HAP-1 (cell line): ENCODE measurements around the gene PRR9.
"Not testable (repeated sequence)": the region's sequence is repeated elsewhere in the genome, so short reads cannot be mapped to it uniquely, and the experiment has no call there.

Source experiments
- DNase-seq, 2 experiments: peaks; one replicate each; pipeline ENCODE4 v3.0.0-alpha.2; 2016 to 2020; ENCODE audit warnings: low spot score in 2 of 2
- H3K27me3 ChIP-seq: fragments of 250-450 bp; sonication (Bioruptor Pico); 2 replicates; pipeline ENCODE4 v1.5.1; 2020; ENCODE audit warnings: low read depth, mild to moderate bottlenecking, moderate library complexity
- H3K36me3 ChIP-seq: fragments of 250-450 bp; sonication (Bioruptor Pico); replicated peaks from 2 replicates; pipeline ENCODE4 v1.5.1; 2020; ENCODE audit warnings: mild to moderate bottlenecking
- H3K4me1 ChIP-seq: fragments of 250-450 bp; sonication (Bioruptor Pico); 2 replicates; pipeline ENCODE4 v1.5.1; 2020; ENCODE audit warnings: mild to moderate bottlenecking
- H3K4me3 ChIP-seq: fragments of 250-450 bp; sonication (Bioruptor Pico); 2 replicates; pipeline ENCODE4 v1.5.1; 2020; ENCODE audit warnings: mild to moderate bottlenecking, moderate library complexity
- H3K9me3 ChIP-seq: fragments of 250-450 bp; sonication (Bioruptor Pico); 2 replicates; pipeline ENCODE4 v1.5.1; 2020; ENCODE audit warnings: mild to moderate bottlenecking, moderate library complexity
- in situ Hi-C: fragments of 300-500 bp; cut with MboI; formaldehyde crosslinking; loops from 3 replicates; pipeline ENCODE4 v1.14.3; 2020; ENCODE audit warnings: low sequenced_read_pairs, inconsistent platforms, mixed read lengths

PRR9 gene

DNA sequence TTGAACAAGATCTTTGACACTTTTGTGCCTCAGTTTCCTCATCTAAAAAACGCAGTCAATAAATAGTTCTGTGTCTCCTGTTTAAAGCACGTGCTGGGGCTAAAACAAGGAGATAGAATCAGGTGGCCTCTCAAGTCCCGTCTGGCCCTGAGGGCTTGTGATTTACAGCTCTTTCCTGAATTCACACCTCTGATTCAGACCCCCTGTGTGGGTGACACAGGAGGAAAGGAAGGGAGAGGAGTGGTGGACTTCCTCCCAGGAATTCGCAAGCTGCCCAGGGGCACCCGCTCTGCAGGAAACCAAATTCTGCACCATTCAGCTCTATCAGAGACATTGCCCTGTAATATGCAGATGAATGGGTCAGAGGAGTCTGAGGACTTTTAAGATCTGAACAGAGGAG lies 5.2 kb upstream of the PRR9 start:
- in situ Hi-C loops, result no loop called here
- Histone ChIP-seq H3K9me3 (no peaks in the 10 kb centered on the region), H3K27me3 (0 out of 2 replicates have a peak, but pooled peaks cover 5% of the 10 kb centered on the region), H3K36me3 (no peaks in the 10 kb centered on the region), H3K4me3 (no peak overlapping the region), H3K4me1 (no peaks in the 10 kb centered on the region)
- DNase-seq, result no peak

DNA sequence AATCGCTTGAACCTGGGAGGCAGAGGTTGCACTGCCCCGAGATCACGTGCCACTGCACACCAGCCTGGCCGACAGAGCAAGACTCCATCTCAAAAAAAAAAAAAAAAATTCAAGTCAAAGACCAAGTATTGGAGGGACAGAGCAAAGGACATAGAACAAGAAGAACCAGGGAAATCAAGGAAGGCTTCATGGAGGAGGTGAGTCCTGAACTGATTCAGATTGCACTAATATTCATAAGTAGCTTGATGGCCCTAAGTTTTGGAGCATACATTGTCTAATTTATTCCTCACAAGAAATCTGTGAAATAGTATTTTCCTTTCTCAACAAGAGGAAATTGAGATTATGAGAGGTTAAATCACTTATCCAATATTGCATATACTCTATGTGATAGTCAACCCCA lies 3.9 kb upstream of the PRR9 start:
- H3K4me1 ChIP-seq, result no peaks in the 10 kb centered on the region
- in situ Hi-C loops, result no loop called here
- DNase-seq, result no peak
- H3K36me3 ChIP-seq, result no peaks in the 10 kb centered on the region
- H3K27me3 ChIP-seq, result 0 out of 2 replicates have a peak, but pooled peaks cover 5% of the 10 kb centered on the region
- no peak overlapping the region for H3K4me3 ChIP-seq
- H3K9me3 ChIP-seq, result no peaks in the 10 kb centered on the region

DNA sequence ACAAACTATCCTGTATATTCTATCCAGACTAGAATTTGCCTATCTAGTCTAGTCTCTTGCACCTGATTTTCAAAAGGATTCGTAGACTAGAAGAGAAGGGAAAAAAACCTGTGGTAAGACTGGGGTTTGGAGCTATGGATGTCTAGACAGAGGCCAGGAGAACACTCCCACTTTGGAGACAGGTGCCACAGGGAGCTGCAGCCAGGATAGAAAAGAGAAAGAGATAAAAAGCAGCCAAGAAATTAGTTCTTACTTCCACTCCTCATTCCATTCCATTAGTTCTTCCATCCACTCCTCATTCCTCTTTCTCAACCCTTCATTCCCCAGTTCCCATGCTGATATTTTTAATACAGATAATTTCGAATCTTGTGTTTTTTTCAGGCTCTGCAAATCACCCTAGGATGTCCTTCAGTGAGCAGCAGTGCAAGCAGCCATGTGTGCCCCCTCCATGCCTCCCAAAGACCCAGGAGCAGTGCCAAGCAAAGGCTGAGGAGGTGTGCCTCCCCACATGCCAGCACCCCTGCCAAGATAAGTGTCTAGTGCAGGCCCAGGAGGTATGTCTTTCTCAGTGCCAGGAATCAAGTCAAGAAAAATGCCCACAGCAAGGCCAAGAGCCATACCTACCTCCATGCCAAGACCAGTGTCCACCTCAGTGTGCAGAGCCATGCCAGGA lies 496 bp downstream of the PRR9 start:
- Histone ChIP-seq H3K36me3 (no peaks in the 10 kb centered on the region), H3K27me3 (no peaks in the 10 kb centered on the region), H3K4me3 (no peak overlapping the region), H3K9me3 (no peaks in the 10 kb centered on the region), H3K4me1 (no peaks in the 10 kb centered on the region)
- DNase-seq, result no peak
- in situ Hi-C loops, result no loop called here

DNA sequence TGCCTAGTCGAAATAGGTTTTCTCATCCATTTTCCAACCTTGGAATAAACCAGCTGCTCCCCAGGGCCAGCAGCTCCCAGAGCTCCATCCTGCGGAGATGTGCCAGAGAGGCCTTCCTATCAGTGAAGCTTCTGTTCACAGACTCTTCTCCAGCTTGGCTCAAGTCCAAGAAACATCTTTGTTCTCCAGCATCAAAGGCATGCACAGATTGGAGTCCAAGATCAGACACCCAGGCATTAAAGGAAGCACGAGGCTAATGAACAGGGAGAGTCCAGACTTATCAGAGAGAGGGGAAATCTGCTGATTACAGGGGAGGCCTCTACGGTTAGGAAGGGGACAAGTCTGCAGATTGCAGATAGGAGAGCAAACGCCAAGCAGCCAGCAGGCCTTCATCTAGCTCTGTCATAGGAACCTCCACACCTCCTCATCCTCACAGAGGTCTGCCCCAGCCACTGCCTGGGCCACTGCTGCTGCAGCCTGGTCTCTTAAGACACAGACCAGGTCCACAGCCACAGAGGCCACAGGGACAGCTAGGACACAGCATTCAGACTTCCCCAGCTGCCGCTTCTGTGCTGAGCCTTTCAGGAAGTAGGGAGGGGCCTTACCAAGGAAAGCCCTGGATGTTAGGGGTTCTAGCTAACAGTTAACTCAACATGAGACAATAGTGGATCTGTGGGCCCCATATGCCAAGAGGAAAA lies 3.4 kb downstream of the PRR9 start:
- in situ Hi-C loops, result no loop called here
- Histone ChIP-seq H3K9me3 (no peaks in the 10 kb centered on the region), H3K27me3 (no peaks in the 10 kb centered on the region), H3K4me3 (no peak overlapping the region), H3K36me3 (no peaks in the 10 kb centered on the region), H3K4me1 (no peaks in the 10 kb centered on the region)
- DNase-seq, result no peak

DNA sequence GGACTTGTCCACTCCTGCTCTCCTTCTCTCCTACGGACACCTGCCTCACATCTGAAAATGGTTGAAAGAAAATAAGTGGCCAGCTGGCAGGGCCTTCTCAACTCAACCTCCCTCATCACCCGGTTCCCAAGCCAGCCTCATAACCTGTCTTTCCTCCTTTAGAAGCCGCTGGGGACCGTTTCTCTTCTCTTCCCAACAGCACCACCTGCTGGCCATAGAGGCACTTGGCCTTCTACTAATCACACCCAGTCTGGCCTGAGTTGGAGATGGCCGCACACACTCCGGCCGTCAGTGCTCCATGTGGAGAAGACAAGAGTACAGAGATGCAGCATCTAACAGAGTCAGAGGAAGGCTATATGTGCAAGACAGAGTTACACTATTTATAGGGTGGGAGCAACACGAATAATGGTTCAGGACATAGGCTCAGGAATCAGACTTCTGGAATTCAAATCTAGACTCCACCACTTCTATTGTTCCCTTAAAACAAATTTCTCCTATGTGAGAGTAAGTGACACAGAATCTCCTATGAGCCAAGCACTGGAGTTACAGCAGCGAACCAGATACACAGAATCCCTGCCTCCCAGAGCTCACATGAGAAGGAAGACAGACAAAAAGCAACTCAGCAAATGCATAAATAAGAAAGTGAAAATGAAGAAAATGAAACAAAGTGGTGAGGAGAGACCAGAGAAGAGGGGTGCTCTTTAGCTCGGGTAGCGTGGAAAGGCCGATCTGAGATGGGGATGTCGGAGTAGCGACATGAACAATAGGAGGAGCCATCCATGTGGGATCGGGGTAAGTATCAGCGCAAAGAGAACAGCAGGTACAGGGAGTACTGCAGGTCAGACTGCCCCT lies 5.9 kb downstream of the PRR9 start:
- peak; percentile 5 to 78 for DNase-seq
- H3K9me3 ChIP-seq, H3K4me3 ChIP-seq, H3K27me3 ChIP-seq, in situ Hi-C loops, H3K36me3 ChIP-seq, H3K4me1 ChIP-seq: not testable (repeated sequence)

DNA sequence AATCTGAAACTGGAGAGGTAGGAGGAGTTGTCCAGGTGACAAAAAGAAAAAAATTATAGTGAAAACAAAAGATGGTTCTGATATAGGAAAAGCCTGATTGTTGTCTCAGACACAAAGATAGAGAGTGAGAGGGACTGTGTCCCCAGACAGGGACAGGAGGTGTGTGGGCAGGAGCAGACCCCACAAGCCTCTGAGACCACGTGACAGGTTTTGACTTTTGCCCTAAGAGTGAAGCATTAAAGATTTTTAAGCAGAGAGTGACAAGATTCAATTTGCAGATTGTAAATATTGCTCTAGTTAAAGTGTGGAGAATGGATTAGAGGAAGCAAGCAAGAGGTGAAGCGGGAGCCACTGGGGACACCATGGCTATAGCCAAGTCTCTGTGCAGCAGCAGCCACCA lies 10.4 kb downstream of the PRR9 start:
- H3K4me1 ChIP-seq, result no peaks in the 10 kb centered on the region
- DNase-seq, result no peak
- H3K9me3 ChIP-seq, result no peaks in the 10 kb centered on the region
- H3K27me3 ChIP-seq, result 0 out of 2 replicates have a peak, but pooled peaks cover 2% of the 10 kb centered on the region
- in situ Hi-C loops, result no loop called here
- H3K4me3 ChIP-seq, result no peak overlapping the region
- H3K36me3 ChIP-seq, result no peaks in the 10 kb centered on the region

DNA sequence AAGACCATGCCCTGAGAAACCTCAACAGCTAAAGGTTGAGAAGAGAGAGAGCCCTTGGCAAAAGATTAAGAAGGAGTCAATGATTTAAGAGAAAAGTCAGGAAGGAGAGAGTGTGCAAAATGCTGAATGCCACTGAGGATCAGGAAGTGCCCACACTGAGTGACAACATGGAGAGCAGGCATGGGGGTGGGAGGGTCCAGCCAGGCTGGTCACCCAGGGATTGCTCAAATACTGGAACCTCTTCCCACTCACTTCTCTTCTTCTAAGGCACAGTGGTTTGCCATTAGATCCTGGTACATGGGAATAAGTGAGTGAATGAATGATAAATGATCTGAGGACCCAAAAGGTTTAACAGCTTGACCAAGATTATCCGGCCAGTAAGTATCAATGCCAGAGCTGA lies 11.1 kb downstream of the PRR9 start:
- no peak for DNase-seq
- Histone ChIP-seq H3K9me3 (no peaks in the 10 kb centered on the region), H3K27me3 (0 out of 2 replicates have a peak, but pooled peaks cover 2% of the 10 kb centered on the region), H3K4me3 (no peak overlapping the region), H3K36me3 (no peaks in the 10 kb centered on the region), H3K4me1 (no peaks in the 10 kb centered on the region)
- in situ Hi-C loops, result no loop called here

DNA sequence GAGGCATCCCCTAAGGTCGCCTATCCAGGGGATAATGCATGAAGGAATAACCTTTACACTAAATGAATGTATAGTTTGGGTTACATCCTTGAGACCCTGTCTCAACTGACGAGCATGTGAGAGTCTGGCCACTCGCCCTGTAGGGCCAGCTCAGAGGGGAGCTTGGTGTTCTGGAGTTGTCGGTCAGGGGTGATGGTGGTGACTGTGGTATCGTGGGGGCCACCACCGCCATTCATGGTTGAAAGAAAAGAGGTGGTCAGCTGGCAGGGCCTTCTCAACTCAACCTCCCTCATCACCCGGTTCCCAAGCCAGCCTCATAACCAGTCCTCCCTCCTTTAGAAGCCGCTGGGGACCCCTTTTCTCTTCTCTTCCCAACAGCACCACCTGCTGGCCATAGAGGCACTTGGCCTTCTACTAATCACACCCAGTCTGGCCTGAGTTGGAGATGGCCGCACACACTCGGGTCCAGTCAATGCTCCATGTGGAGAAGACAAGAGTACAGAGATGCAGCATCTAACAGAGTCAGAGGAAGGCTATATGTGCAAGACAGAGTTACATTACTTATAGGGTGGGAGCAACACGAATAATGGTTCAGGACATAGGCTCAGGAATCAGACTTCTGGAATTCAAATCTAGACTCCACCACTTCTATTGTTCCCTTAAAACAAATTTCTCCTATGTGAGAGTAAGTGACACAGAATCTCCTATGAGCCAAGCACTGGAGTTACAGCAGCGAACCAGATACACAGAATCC lies 11.9 kb downstream of the PRR9 start:
- H3K4me3 ChIP-seq, H3K9me3 ChIP-seq, H3K4me1 ChIP-seq, H3K36me3 ChIP-seq, H3K27me3 ChIP-seq, in situ Hi-C loops: not testable (repeated sequence)
- DNase-seq, result peak in 1 of 2 experiments; percentile 69

DNA sequence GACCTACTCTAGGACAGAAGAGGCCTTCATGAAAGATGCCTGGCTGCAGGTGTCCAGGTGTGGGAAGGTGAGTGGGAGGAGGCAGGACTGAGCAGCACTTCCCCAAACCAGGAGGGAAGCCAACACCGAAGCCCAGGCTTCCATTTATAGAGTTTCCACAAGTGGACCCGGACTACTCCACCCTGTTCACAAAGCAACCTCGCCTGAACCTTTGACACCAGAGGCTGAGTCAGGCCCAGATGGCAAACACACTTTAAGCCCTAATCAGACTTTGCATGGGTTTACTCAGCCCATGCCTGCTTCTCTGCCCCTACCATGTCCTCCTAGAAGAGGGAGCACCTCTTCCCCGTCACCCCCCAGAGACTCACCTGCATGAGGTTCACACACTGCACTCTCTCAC lies 14.0 kb downstream of the PRR9 start:
- DNase-seq, result no peak
- in situ Hi-C loops, result no loop called here
- H3K36me3 ChIP-seq, result no peaks in the 10 kb centered on the region
- no peaks in the 10 kb centered on the region for H3K4me1 ChIP-seq
- H3K27me3 ChIP-seq, result peaks cover 8% of the 10 kb centered on the region; the same call in 1 of the 2 replicates
- H3K9me3 ChIP-seq, result no peaks in the 10 kb centered on the region
- no peak overlapping the region for H3K4me3 ChIP-seq

DNA sequence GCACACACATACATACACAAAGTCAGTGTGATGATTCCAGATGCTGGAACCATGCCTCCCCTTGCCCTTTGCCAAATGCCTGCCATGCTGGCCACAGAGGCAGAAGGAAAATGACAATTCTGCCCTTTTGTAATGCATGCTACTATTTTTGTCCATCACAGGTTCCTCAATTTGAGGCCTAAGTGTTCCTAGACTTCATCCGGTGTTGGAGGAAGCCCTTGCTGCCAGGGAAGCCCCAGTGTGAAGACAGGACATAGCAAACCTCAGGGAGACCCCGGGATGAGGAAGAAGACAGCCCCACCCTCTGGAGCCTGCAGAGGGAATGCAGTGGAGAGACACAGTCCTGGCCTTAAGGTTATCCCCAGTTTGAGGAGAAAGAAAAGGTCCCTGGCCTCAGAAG lies 14.4 kb downstream of the PRR9 start:
- no peaks in the 10 kb centered on the region for H3K4me1 ChIP-seq
- no peak overlapping the region for H3K4me3 ChIP-seq
- DNase-seq, result no peak
- peaks cover 8% of the 10 kb centered on the region; the same call in 1 of the 2 replicates for H3K27me3 ChIP-seq
- in situ Hi-C loops, result no loop called here
- H3K9me3 ChIP-seq, result no peaks in the 10 kb centered on the region
- H3K36me3 ChIP-seq, result no peaks in the 10 kb centered on the region

DNA sequence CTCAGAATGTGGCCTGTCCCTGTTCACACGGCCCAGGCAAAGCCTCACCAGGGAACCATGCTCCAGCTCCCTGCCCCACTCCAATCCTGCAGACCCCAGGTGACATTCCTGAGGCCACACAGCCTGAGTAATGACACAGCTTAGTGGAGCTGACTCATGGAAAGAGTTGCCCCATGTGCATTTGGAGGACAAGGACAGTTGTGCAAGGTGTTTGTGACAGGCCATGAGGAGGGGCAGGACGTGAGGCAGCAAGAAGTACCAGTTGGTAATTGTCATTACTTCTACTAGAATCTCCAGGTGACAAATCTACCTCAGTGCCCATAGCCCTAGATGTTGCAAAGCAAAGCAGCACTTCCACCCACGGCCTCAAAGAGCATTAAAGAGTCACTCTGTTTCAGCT lies 15.2 kb downstream of the PRR9 start:
- no peaks in the 10 kb centered on the region for H3K9me3 ChIP-seq
- in situ Hi-C loops, result no loop called here
- no peak for DNase-seq
- no peaks in the 10 kb centered on the region for H3K36me3 ChIP-seq
- no peak overlapping the region for H3K4me3 ChIP-seq
- no peaks in the 10 kb centered on the region for H3K4me1 ChIP-seq
- peaks cover 10% of the 10 kb centered on the region; the same call in 1 of the 2 replicates for H3K27me3 ChIP-seq

DNA sequence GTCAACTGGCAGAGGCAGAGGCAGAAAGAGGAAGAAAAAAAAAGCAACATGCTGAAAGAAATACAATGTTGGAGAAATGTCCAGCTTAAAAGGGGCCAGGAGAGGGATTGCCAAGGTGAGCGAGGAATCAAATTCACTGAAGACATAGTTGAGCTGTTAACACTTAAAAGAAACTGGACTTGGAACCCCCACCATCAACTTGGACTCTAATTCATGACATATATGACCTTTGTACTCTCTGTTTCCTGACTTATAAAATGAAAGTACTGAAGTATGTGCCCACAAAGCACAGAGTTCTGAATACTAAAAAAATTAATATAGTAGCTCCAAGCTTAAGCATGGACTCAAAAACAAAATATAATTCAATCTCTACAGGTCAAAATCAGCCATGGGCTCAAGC lies 16.1 kb downstream of the PRR9 start:
- H3K4me1 ChIP-seq, result no peaks in the 10 kb centered on the region
- no peaks in the 10 kb centered on the region for H3K9me3 ChIP-seq
- H3K27me3 ChIP-seq, result peaks cover 10% of the 10 kb centered on the region; the same call in 1 of the 2 replicates
- in situ Hi-C loops, result no loop called here
- no peak for DNase-seq
- H3K36me3 ChIP-seq, result no peaks in the 10 kb centered on the region
- no peak overlapping the region for H3K4me3 ChIP-seq

DNA sequence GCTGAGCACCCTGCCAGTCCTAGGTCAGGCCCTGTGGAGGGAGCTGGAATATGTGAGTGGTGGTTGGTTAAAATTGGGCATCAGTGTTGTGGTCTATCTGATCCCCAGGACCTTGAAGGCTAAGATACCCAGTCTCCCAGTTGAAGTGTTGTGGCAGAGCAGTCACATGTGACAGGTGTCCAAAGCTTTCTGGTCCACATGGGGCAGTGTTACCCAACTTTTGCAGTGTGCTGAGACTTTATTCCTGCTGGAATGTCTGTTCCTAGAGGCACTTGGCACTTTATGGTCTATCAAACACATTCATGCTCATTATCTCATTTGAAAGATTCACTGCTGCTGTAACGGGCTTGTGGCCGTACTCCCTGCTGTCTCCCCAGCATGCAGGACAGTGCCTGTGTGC lies 21.1 kb downstream of the PRR9 start:
- H3K4me3 ChIP-seq, result no peak overlapping the region
- peaks cover 8% of the 10 kb centered on the region; the same call in 1 of the 2 replicates for H3K27me3 ChIP-seq
- in situ Hi-C loops, result no loop called here
- no peaks in the 10 kb centered on the region for H3K4me1 ChIP-seq
- no peak for DNase-seq
- no peaks in the 10 kb centered on the region for H3K9me3 ChIP-seq
- H3K36me3 ChIP-seq, result no peaks in the 10 kb centered on the region
